Ovary (tissue), 3 donors: Measurements from ENCODE around the gene YWHAG.

ENCODE experiments used
- CTCF ChIP-seq, 3 donors: fragments of 450-650 bp in 2 of 3; fragments of 200-600 bp in 1 of 3; IDR thresholded peaks; one replicate each; pipeline versions ENCODE4 v1.5.1 to v1.8.0; 2016 to 2022; ENCODE audit warnings: antibody characterized with exemption in 3 of 3, mild to moderate bottlenecking in 1 of 3
- EP300 ChIP-seq: sonication (generic); formaldehyde crosslinking; IDR thresholded peaks from one replicate; pipeline ENCODE4 v1.6.1; 2017; ENCODE audit warnings: antibody characterized with exemption
- donor health status: DM: no; HTN: no; CAD: no.

- no peak for TF ChIP-seq EP300
- no peak for TF ChIP-seq CTCF (IDR thresholded peaks at IDR 0.05)
Observed at GRCh38 chr7:76330261-76330660, 28.5 kb downstream of the YWHAG start.
